Measurements from ENCODE around the gene PDIA5. TPM values are rescaled to one million over a fixed set of nuclear protein-coding genes. Genes with fewer than 3 reads are reported as not detected.

The PDIA5 gene
- total RNA-seq, 1 experiment from 2014 or later, result 24.3 TPM

DNA sequence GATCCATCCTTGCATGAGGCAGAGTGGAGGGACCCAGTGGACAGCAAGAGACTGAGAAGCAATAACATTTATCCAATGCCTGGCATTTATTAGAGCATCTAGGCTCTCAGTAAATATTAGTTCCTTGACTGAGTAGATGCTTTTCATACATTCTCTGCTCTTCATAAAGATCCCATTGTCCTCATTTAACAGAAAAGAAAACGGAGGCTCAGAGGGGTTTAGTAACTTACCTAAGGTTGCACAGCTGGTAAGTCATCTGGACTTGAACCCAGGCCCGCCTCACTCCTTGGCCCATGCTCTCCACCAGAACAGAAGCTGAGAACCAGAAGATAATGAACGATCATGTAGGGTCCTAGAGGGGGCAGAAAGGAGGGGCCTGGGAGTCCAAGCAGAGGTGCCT, 82.7 kb downstream of the PDIA5 start:
- H2BK5ac ChIP-seq (ENCODE audit: insufficient read length, low read length), result no peak overlapping the region
- H3K79me2 ChIP-seq (ENCODE audit: insufficient read depth, low read length), result no peaks in the 10 kb centered on the region
- no CpG with 5 or more reads among the region's 3 CpGs for WGBS (ENCODE audit: extremely low coverage, insufficient read length, low lambda C conversion rate)
- Mint-ChIP-seq H3K27me3 (ENCODE audit: low read depth) (no peaks in the 10 kb centered on the region; the same call in 1 of the 2 replicates), H3K27ac (peak overlapping the region in 1 of 3 experiments; percentile 62; a peak in 2 of 7 replicates), H3K36me3 (ENCODE audit: insufficient read depth in 1 of 3, low read depth in 3 of 3) (peaks cover 12 to 56% (median 43%) of the 10 kb centered on the region in 3 experiments; a peak in 6 of 7 replicates), H3K4me3 (no peak overlapping the region; a peak in 1 of 5 replicates), H3K4me1 (peaks cover 5 to 10% of the 10 kb centered on the region in 2 experiments), H3K9me3 (no peaks in the 10 kb centered on the region)
- TF ChIP-seq, protein P1, sequence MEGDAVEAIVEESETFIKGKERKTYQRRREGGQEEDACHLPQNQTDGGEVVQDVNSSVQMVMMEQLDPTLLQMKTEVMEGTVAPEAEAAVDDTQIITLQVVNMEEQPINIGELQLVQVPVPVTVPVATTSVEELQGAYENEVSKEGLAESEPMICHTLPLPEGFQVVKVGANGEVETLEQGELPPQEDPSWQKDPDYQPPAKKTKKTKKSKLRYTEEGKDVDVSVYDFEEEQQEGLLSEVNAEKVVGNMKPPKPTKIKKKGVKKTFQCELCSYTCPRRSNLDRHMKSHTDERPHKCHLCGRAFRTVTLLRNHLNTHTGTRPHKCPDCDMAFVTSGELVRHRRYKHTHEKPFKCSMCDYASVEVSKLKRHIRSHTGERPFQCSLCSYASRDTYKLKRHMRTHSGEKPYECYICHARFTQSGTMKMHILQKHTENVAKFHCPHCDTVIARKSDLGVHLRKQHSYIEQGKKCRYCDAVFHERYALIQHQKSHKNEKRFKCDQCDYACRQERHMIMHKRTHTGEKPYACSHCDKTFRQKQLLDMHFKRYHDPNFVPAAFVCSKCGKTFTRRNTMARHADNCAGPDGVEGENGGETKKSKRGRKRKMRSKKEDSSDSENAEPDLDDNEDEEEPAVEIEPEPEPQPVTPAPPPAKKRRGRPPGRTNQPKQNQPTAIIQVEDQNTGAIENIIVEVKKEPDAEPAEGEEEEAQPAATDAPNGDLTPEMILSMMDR (conservative IDR thresholded peaks at IDR 0.05), result no peak
- no peaks in the 10 kb centered on the region for H3K27me3 ChIP-seq (ENCODE audit: insufficient read depth, low read length)
- no peak for DNase-seq
- no peaks in the 10 kb centered on the region for H3K23me2 ChIP-seq (ENCODE audit: insufficient read length, low read depth, low read length, poor library complexity, severe bottlenecking)
- no peak overlapping the region for H3T11ph ChIP-seq (ENCODE audit: low read length)
- no peak overlapping the region for H2AFZ ChIP-seq (ENCODE audit: low read length)
- no peak overlapping the region for H4K8ac ChIP-seq (replicated peaks; ENCODE audit: insufficient read length, low read depth, low read length)
- H3K18ac ChIP-seq (ENCODE audit: insufficient read length, low read depth, low read length), result no peak overlapping the region
- no peak overlapping the region for H2BK15ac ChIP-seq (ENCODE audit: low read depth, low read length)
- H3K9ac ChIP-seq (ENCODE audit: extremely low read depth, insufficient read length, low read length), result no peak overlapping the region
- H2AK5ac ChIP-seq (ENCODE audit: insufficient read length, low read length), result no peak overlapping the region
- H3K4me2 ChIP-seq (ENCODE audit: insufficient read depth, insufficient read length, low read length), result no peak overlapping the region
- H3K4ac ChIP-seq (ENCODE audit: low read depth, low read length), result no peak overlapping the region
- H3K56ac ChIP-seq (ENCODE audit: insufficient read length, low read depth, low read length), result no peak overlapping the region
- H4K91ac ChIP-seq (ENCODE audit: insufficient read length, low read depth, low read length), result no peak overlapping the region
- H4K5ac ChIP-seq (ENCODE audit: insufficient read length, low read depth, low read length), result no peak overlapping the region
- no peaks in the 10 kb centered on the region for H3K79me1 ChIP-seq (ENCODE audit: insufficient read depth, low read depth, low read length, poor library complexity, severe bottlenecking)
- H2BK20ac ChIP-seq (ENCODE audit: low read depth, low read length, poor library complexity, severe bottlenecking), result no peak overlapping the region
- H2BK120ac ChIP-seq (ENCODE audit: low read depth, low read length, poor library complexity, severe bottlenecking), result no peak overlapping the region
- no peaks in the 10 kb centered on the region for H3K9me3 ChIP-seq (ENCODE audit: control insufficient read depth, low read depth, low read length)
- H3K23ac ChIP-seq (ENCODE audit: insufficient read length, low read depth, low read length), result no peak overlapping the region
- no peaks in the 10 kb centered on the region for H4K20me1 ChIP-seq (ENCODE audit: control insufficient read depth, insufficient read depth, insufficient read length)
- H3K14ac ChIP-seq (ENCODE audit: insufficient read depth, low read length), result no peak overlapping the region
- H2BK12ac ChIP-seq (ENCODE audit: insufficient read length, low read depth, low read length), result no peak overlapping the region
- no peak overlapping the region for H3K27ac ChIP-seq (ENCODE audit: insufficient read length, low read depth, low read length)
- H3K4me1 ChIP-seq (ENCODE audit: insufficient read depth, low read length), result no peaks in the 10 kb centered on the region

All from H9 (cell line).